Effector memory CD4-positive, alpha-beta T cell (primary cell): ENCODE data around the gene MTM1.

Source experiments
- DNase-seq, 3 donors: peaks; one replicate each; pipeline ENCODE4 v3.0.0-alpha.2; 2020
- H3K27ac ChIP-seq: 2 replicates; pipeline ENCODE4 v1.7.0; 2013; ENCODE audit warnings: mild to moderate bottlenecking, low read length, moderate library complexity; ENCODE audit not compliant: insufficient read depth, poor library complexity, severe bottlenecking
- H3K27me3 ChIP-seq: replicated peaks from 2 replicates; pipeline ENCODE4 v1.7.0; 2013; ENCODE audit warnings: mild to moderate bottlenecking, low read length; ENCODE audit not compliant: insufficient read depth, control insufficient read depth, poor library complexity, severe bottlenecking
- H3K36me3 ChIP-seq: 2 replicates; pipeline ENCODE4 v1.7.0; 2013; ENCODE audit warnings: mild to moderate bottlenecking, low read length, moderate library complexity; ENCODE audit not compliant: control insufficient read depth, insufficient read depth
- H3K4me1 ChIP-seq: 2 replicates; pipeline ENCODE4 v1.7.0; 2013; ENCODE audit warnings: low read length, mild to moderate bottlenecking; ENCODE audit not compliant: control insufficient read depth, insufficient read depth, poor library complexity, severe bottlenecking
- H3K4me3 ChIP-seq: 2 replicates; pipeline ENCODE4 v1.7.0; 2013; ENCODE audit warnings: low read length, low read depth, mild to moderate bottlenecking; ENCODE audit not compliant: insufficient read depth, poor library complexity, severe bottlenecking
- H3K9me3 ChIP-seq: 2 replicates; pipeline ENCODE4 v1.7.0; 2013; ENCODE audit warnings: mild to moderate bottlenecking, low read length, moderate library complexity; ENCODE audit not compliant: control insufficient read depth

The MTM1 gene

GRCh38 chrX:150616863-150617198 is 48.4 kb downstream of the MTM1 start:
- DNase-seq, result no peak

GRCh38 chrX:150621652-150622051 is 53.2 kb downstream of the MTM1 start:
- H3K27ac ChIP-seq, result no peak overlapping the region
- no peaks in the 10 kb centered on the region for H3K36me3 ChIP-seq
- H3K4me3 ChIP-seq, result no peak overlapping the region
- no peaks in the 10 kb centered on the region for H3K9me3 ChIP-seq
- no peaks in the 10 kb centered on the region for H3K27me3 ChIP-seq
- no peak for DNase-seq
- no peaks in the 10 kb centered on the region for H3K4me1 ChIP-seq

More at GRCh38 chrX:150616863-150617198, 48.4 kb downstream of the MTM1 start:
- Histone ChIP-seq H3K36me3 (peaks cover 5% of the 10 kb centered on the region), H3K27me3 (no peaks in the 10 kb centered on the region), H3K27ac (no peak overlapping the region), H3K4me1 (no peaks in the 10 kb centered on the region), H3K9me3 (no peaks in the 10 kb centered on the region), H3K4me3 (no peak overlapping the region)

GRCh38 chrX:150623583-150623982 is 55.2 kb downstream of the MTM1 start:
- Histone ChIP-seq H3K27me3 (no peaks in the 10 kb centered on the region), H3K4me3 (no peak overlapping the region), H3K36me3 (no peaks in the 10 kb centered on the region), H3K4me1 (no peaks in the 10 kb centered on the region), H3K9me3 (no peaks in the 10 kb centered on the region), H3K27ac (no peak overlapping the region)
- no peak for DNase-seq

GRCh38 chrX:150625097-150625496 is 56.7 kb downstream of the MTM1 start:
- Histone ChIP-seq H3K27ac (no peak overlapping the region), H3K36me3 (peaks cover 3% of the 10 kb centered on the region), H3K4me1 (no peaks in the 10 kb centered on the region), H3K9me3 (no peaks in the 10 kb centered on the region), H3K4me3 (no peak overlapping the region), H3K27me3 (no peaks in the 10 kb centered on the region)
- no peak for DNase-seq

- Histone ChIP-seq H3K9me3 (no peaks in the 10 kb centered on the region), H3K36me3 (peaks cover 6% of the 10 kb centered on the region), H3K27ac (no peak overlapping the region), H3K4me3 (no peak overlapping the region), H3K4me1 (no peaks in the 10 kb centered on the region), H3K27me3 (no peaks in the 10 kb centered on the region)
- DNase-seq, result no peak
Measured at GRCh38 chrX:150625875-150626274, 57.5 kb downstream of the MTM1 start.

GRCh38 chrX:150627957-150628356 is 59.5 kb downstream of the MTM1 start:
- H3K4me3 ChIP-seq, result no peak overlapping the region
- no peaks in the 10 kb centered on the region for H3K9me3 ChIP-seq
- peaks cover 10% of the 10 kb centered on the region for H3K36me3 ChIP-seq
- no peaks in the 10 kb centered on the region for H3K27me3 ChIP-seq
- DNase-seq, result no peak
- no peak overlapping the region for H3K27ac ChIP-seq
- no peaks in the 10 kb centered on the region for H3K4me1 ChIP-seq

- no peak for DNase-seq
Measured at GRCh38 chrX:150635952-150636351, 67.5 kb downstream of the MTM1 start.

GRCh38 chrX:150642423-150642822 is 74.0 kb downstream of the MTM1 start:
- Histone ChIP-seq H3K4me3 (no peak overlapping the region), H3K27ac (no peak overlapping the region), H3K36me3 (peaks cover 4% of the 10 kb centered on the region), H3K9me3 (no peaks in the 10 kb centered on the region), H3K27me3 (no peaks in the 10 kb centered on the region), H3K4me1 (no peaks in the 10 kb centered on the region)
- DNase-seq, result no peak

More at GRCh38 chrX:150635952-150636351, 67.5 kb downstream of the MTM1 start:
- Histone ChIP-seq H3K9me3 (no peaks in the 10 kb centered on the region), H3K36me3 (peaks cover 3% of the 10 kb centered on the region), H3K4me3 (no peak overlapping the region), H3K27ac (no peak overlapping the region), H3K27me3 (no peaks in the 10 kb centered on the region), H3K4me1 (no peaks in the 10 kb centered on the region)

- H3K4me3 ChIP-seq, result no peak overlapping the region
- H3K4me1 ChIP-seq, result no peaks in the 10 kb centered on the region
- no peak for DNase-seq
- no peaks in the 10 kb centered on the region for H3K9me3 ChIP-seq
- no peaks in the 10 kb centered on the region for H3K27me3 ChIP-seq
- H3K27ac ChIP-seq, result no peak overlapping the region
- H3K36me3 ChIP-seq, result peaks cover 4% of the 10 kb centered on the region
Measured at GRCh38 chrX:150643271-150643670, 74.8 kb downstream of the MTM1 start.

GRCh38 chrX:150643958-150644357 is 75.5 kb downstream of the MTM1 start:
- Histone ChIP-seq H3K27ac (no peak overlapping the region), H3K27me3 (no peaks in the 10 kb centered on the region), H3K4me3 (no peak overlapping the region), H3K9me3 (no peaks in the 10 kb centered on the region), H3K36me3 (peaks cover 4% of the 10 kb centered on the region), H3K4me1 (no peaks in the 10 kb centered on the region)
- no peak for DNase-seq

- H3K9me3 ChIP-seq, result no peaks in the 10 kb centered on the region
- no peak for DNase-seq
- H3K4me3 ChIP-seq, result no peak overlapping the region
- no peak overlapping the region for H3K27ac ChIP-seq
- no peaks in the 10 kb centered on the region for H3K27me3 ChIP-seq
- peaks cover 4% of the 10 kb centered on the region for H3K36me3 ChIP-seq
- no peaks in the 10 kb centered on the region for H3K4me1 ChIP-seq
Measured at GRCh38 chrX:150644422-150644821, 76.0 kb downstream of the MTM1 start.
